NCI-H345 treated with DMSO at 0.1 percent for 48 hours (cell line): ENCODE data around the gene CALCOCO2.
"Not testable (repeated sequence)": the region's sequence is repeated elsewhere in the genome, so short reads cannot be mapped to it uniquely, and the experiment has no call there.

Source experiments
- DNase-seq: peaks from one replicate; lab custom pipeline; 2025; ENCODE audit not compliant: unreplicated experiment; lab: John Stamatoyannopoulos, UW

Gene CALCOCO2

GRCh38 chr17:48820936-48821335 is 9.9 kb upstream of the CALCOCO2 start:
- DNase-seq = peak; percentile 21

- no peak for DNase-seq
Observed at GRCh38 chr17:48825446-48826381, 5.1 kb upstream of the CALCOCO2 start.

- no peak for DNase-seq
Observed at GRCh38 chr17:48831549-48831883, 681 bp downstream of the CALCOCO2 start.

- no peak for DNase-seq
Observed at GRCh38 chr17:48834973-48835372, 4.1 kb downstream of the CALCOCO2 start.

GRCh38 chr17:48835971-48836370 is 5.1 kb downstream of the CALCOCO2 start:
- no peak for DNase-seq

- DNase-seq = not testable (repeated sequence)
Observed at GRCh38 chr17:48837458-48837857, 6.6 kb downstream of the CALCOCO2 start.

GRCh38 chr17:48840441-48840840 is 9.6 kb downstream of the CALCOCO2 start:
- DNase-seq = no peak

- no peak for DNase-seq
Observed at GRCh38 chr17:48841395-48841831, 10.6 kb downstream of the CALCOCO2 start.

- DNase-seq = no peak
Observed at GRCh38 chr17:48842746-48843145, 11.9 kb downstream of the CALCOCO2 start.

GRCh38 chr17:48843187-48843900 is 12.5 kb downstream of the CALCOCO2 start:
- no peak for DNase-seq

- DNase-seq = no peak
Observed at GRCh38 chr17:48850792-48851323, 20.0 kb downstream of the CALCOCO2 start.

GRCh38 chr17:48854774-48855476 is 24.1 kb downstream of the CALCOCO2 start:
- DNase-seq = no peak

- no peak for DNase-seq
Observed at GRCh38 chr17:48856122-48856821, 25.4 kb downstream of the CALCOCO2 start.

- no peak for DNase-seq
Observed at GRCh38 chr17:48860034-48860433, 29.2 kb downstream of the CALCOCO2 start.

GRCh38 chr17:48860456-48860855 is 29.6 kb downstream of the CALCOCO2 start:
- DNase-seq = no peak

GRCh38 chr17:48868916-48869500 is 38.2 kb downstream of the CALCOCO2 start:
- DNase-seq = no peak

- no peak for DNase-seq
Observed at GRCh38 chr17:48869821-48870318, 39.0 kb downstream of the CALCOCO2 start.

GRCh38 chr17:48871035-48871550 is 40.3 kb downstream of the CALCOCO2 start:
- no peak for DNase-seq

- no peak for DNase-seq
Observed at GRCh38 chr17:48871551-48872351, 40.9 kb downstream of the CALCOCO2 start.
